Femur (tissue), 1 donor: ENCODE measurements around the gene TRIM71.
"Not testable (repeated sequence)": the region's sequence is repeated elsewhere in the genome, so short reads cannot be mapped to it uniquely, and the experiment has no call there.

Experiments
- DNase-seq: peaks from one replicate; pipeline ENCODE4 v3.0.0-alpha.2; 2017

Gene TRIM71

GRCh38 chr3:32892625-32893598, 75.1 kb downstream of the TRIM71 start:
- DNase-seq: no peak

GRCh38 chr3:32894977-32895376, 77.2 kb downstream of the TRIM71 start:
- no peak for DNase-seq

- no peak for DNase-seq
Measured at GRCh38 chr3:32895701-32896100, 77.9 kb downstream of the TRIM71 start.

- DNase-seq: no peak
Measured at GRCh38 chr3:32896143-32896542, 78.3 kb downstream of the TRIM71 start.

- no peak for DNase-seq
Measured at GRCh38 chr3:32897001-32897601, 79.3 kb downstream of the TRIM71 start.

- no peak for DNase-seq
Measured at GRCh38 chr3:32897981-32898623, 80.3 kb downstream of the TRIM71 start.

GRCh38 chr3:32899265-32899664, 81.5 kb downstream of the TRIM71 start:
- no peak for DNase-seq

- DNase-seq: no peak
Measured at GRCh38 chr3:32901005-32901932, 83.5 kb downstream of the TRIM71 start.

- DNase-seq: peak; percentile 31
Measured at GRCh38 chr3:32902887-32903371, 85.1 kb downstream of the TRIM71 start.

- DNase-seq: no peak
Measured at GRCh38 chr3:32903953-32904352, 86.2 kb downstream of the TRIM71 start.

GRCh38 chr3:32909999-32910398, 92.2 kb downstream of the TRIM71 start:
- no peak for DNase-seq

- DNase-seq: no peak
Measured at GRCh38 chr3:32910954-32911353, 93.2 kb downstream of the TRIM71 start.

- DNase-seq: no peak
Measured at GRCh38 chr3:32912046-32912445, 94.2 kb downstream of the TRIM71 start.

- peak; percentile 39 for DNase-seq
Measured at GRCh38 chr3:32913790-32914446, 96.1 kb downstream of the TRIM71 start.

GRCh38 chr3:32919920-32920319, 102.1 kb downstream of the TRIM71 start:
- DNase-seq: no peak

GRCh38 chr3:32922078-32922477, 104.3 kb downstream of the TRIM71 start:
- DNase-seq: no peak

GRCh38 chr3:32930161-32930560, 112.4 kb downstream of the TRIM71 start:
- no peak for DNase-seq

- not testable (repeated sequence) for DNase-seq
Measured at GRCh38 chr3:32931273-32931672, 113.5 kb downstream of the TRIM71 start.

GRCh38 chr3:32934150-32934742, 116.4 kb downstream of the TRIM71 start:
- no peak for DNase-seq

- no peak for DNase-seq
Measured at GRCh38 chr3:32937331-32937730, 119.5 kb downstream of the TRIM71 start.
